Activated gamma-delta T cell (primary cell): ENCODE data around the gene MGLL.

Experiments
- DNase-seq: peaks from one replicate; lab custom pipeline; 2025; lab: John Stamatoyannopoulos, UW

The MGLL gene

DNA sequence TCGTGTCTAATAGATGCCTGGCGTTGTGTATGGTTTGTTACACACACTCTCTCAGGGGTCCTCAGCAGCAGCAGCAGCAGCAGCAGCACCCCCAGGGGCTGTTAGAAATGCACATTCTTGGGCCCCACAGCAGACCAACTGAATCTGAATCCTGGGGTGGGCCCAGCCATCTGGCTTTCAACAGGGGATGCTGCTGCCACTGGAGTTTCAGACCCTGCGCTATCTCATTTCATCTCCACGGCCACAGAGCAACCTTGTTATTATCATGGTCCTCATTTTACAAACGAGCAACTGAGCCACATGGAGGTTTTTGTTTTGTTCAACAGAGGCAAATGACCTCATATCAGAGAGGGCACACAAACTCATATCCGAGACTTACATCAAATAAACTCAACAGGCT is 47.7 kb downstream of the MGLL start:
- no peak for DNase-seq

DNA sequence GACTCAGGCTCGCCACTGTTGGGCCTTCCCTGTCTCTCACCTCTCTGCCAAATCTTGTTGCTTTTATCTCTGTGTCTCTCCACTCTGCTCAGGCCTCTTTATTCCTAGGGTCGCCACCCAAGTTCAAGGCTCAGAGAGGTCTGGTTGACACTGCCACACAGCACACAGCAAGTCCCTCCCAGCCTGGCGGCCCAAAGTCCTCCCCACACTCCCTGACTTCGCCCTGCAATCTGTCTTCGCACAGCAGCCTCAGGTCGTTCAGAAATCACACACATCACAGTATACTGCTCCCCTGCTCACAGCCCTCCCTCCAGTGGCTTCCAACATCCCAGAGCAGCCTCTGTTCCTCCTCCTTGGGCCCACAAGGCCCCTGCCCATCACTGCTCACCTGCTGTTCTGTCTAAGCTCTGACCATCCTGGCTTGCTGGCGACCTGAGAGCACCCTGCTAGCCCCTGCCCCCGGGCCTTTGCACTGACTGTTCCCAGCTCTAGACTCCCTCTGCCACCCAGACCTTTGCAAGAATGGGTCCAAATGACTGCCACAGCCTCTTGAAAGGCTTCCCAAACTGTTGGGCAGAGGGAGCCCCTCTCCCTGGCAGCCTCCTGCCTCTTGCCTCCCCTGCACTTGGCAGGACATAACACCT is 48.4 kb downstream of the MGLL start:
- no peak for DNase-seq

DNA sequence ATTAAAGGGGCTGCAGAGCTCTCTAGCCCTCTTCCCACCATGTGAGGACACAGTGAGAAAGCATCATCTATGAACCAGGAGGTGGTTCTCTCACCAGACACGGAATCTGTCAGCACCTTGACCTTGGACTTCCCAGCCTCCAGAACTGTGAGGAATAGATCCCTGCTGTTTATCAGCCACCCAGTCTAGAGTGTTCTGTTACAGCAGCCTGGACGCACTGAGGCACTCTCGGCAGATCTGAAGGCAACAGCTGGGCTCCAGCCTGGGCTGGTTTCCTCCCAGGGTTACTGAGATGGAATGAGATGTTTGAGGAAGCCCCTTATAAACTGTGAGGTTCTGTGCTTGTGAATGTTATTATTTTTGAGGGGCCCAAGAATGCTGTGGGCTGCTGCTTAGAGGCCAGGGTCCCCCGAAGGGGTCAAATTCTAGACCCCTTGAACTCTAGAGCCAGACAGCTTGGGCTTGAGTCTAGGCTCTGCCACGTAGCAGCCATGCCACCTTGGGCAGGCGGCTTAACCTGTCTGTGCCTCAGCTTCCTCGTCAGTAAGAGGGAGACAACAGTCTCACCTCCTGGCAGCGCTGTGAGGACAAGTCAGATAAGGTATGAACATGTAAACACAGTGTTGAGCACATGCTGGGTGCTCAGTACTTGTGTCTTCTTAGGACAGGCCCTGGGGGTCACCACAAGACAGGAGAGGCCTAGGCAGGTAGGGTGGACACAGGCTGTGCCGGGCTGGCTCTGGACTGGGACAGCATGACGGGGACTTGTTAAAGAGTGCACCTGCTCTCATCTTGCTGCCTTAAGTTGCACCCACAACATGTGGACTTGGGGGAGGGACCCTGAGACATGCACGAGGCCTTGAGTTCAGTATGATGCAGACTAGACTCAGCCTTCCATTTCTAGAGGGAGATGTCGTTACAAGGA is 49.2 kb downstream of the MGLL start:
- no peak for DNase-seq

DNA sequence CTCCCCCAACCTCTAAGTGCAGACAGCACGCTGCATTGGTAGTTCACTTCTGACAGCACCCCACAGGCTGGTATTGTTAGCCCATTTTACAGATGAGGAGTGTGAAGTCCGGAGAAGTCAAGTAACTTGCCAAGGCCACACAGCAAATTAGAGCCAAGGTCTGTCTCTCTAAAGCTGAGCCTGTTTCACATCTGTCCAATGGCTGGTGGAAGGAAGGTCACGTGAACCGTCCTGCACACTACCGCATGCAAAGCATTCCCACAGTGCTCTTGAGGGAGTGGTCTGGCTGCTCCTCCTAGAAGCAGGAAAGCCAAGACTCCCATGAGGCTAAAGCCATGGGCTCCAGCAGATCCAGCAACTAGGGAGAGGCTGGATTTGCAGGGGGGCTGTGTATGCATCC is 50.0 kb downstream of the MGLL start:
- no peak for DNase-seq

DNA sequence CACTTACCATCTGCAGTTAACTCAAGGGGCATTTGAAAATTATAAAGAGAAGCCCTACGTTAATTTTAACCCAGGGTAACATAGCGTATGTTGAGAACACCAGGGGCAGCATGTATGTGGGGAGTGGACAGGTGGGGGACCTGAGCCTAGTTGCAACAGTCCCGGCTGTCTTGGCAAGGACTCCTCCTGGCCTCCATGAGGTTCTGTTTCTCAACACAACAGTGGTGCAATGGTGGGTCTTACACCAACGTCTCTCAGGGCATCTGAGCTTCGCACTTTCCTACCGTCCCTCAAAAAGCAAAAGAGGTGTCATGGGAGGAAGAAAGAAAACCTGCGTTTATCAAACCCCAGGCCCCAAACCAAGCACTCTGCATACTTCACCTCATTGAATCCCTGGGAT is 50.6 kb downstream of the MGLL start:
- DNase-seq: no peak

DNA sequence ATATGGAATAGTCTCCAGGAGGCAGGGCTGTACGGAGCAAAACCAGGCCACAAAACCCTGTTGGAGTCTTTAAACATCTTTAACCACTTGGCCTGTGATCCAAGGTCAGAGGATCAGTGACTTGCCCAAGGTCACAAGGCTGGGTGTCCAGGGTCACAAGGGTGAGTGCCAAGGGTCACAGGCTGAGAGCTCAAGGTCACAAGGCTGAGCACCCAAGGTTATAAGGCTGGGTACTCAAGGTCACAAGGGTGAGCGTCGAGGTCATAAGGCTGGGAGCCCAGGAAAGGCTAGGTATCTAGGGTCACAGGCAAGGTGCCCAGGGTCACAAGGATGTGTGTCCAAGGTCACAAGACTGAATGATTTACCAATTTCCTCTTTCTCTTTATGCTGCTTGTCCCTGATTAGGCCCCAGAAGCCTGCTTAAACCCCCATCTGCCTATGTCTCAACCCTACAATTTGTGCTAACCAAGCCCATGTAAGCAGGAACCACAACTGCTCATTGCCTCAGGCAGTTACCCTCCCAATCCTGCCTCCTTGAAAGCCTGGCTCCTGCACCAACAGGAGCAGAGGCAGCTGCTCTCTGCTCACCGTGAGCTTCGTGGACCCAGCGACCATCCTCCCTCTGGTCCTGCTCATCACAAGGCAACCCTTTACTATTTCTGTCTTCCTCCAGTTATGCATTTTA is 51.5 kb downstream of the MGLL start:
- DNase-seq: no peak

DNA sequence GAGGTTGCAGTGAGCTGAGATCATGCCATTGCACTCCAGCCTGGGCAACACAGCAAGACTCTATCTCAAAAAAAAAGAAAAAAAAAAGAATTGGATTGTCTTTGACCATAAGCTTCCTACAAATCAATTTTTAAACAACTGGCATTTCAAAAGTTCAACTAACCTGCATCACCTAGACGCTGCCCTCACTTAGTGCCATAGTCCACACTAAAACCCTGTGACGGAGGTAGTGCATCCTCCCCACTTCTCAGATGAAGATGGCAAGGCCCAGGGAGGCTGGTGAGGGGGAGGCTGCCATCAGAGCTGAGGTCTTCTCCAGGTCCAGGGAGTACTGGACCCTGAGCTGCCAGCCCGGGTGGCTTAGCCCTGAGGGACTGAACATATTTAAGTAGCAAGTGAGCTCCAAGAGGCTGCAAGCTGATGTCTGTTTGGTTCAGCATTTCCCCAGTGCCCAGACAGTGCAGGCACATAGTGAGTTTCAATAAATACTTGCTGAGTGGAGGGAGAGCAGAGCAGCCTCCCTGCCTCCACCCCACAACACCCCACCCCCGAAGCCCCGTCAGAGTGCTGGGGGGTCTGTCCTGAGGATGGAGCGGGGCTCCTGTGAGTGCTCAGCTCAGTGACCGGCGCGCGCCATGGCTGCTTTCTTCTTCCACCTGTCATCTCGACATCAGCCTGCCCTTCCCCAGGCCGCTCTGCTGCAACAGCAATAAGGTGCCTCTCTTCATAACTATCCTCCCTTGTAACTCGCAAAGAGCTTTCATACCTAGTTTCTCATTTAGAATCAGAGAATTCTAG is 52.8 kb downstream of the MGLL start:
- no peak for DNase-seq

DNA sequence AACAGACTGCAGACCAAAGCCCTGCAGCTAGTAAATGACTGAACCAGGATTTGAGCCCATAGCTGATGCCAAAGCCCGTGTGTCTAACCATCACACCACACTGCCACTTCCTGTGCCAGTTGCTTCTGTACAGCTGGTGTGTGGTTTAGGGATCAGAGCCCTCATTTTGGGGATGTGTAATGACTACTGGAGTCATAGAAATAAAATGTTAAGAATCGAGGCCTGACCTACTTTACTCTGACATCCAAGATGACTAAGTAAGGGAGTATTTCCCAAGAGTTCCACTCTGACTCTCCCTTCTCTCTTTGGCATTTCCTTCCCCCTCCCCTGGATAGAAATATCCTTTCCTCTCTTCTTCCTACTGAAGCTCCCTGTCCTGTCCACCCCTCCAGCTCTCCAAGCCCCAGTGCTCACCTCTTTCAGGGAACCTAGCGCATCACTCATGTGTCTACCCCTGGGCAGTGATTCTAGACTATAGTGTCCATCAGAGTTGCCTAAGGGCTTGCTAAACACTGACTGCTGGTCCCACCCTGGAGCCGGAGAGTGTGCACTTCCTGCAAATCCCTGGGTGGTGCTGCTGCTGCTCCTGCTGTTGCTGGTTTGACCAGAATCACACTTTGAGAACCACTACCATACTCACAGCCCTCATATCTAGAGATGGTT is 53.8 kb downstream of the MGLL start:
- DNase-seq: no peak

GRCh38 chr3:127767126-127767525 is 55.2 kb downstream of the MGLL start:
- DNase-seq: no peak

DNA sequence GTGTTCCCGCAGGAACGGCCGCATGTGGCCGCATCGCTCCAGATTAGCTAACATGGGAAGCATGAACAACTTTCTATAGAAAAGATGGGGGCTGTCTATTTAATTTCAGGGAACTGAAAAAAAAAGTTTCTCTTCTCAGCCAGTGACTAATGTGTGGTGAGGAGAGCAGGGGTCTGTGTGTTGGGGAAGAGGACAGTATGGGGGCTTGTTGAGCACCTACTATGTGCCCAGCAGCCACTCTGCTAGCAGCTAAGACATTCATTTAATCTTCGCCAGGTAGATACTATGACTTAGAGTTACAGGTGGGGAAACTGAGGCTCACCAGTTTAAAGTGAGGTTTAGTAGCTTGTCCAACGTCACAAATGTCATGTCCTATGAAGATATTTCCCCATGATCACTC is 56.6 kb downstream of the MGLL start:
- DNase-seq: no peak

GRCh38 chr3:127764841-127765362 is 57.4 kb downstream of the MGLL start:
- DNase-seq: no peak

GRCh38 chr3:127764301-127764700 is 58.0 kb downstream of the MGLL start:
- no peak for DNase-seq

- DNase-seq: no peak
These were observed 58.5 kb downstream of the MGLL start for GRCh38 chr3:127763816-127764215.

- DNase-seq: no peak
These were observed 59.0 kb downstream of the MGLL start for GRCh38 chr3:127763337-127763736.

GRCh38 chr3:127762787-127763105 is 59.6 kb downstream of the MGLL start:
- DNase-seq: no peak

- no peak for DNase-seq
These were observed 60.1 kb downstream of the MGLL start for GRCh38 chr3:127762077-127762786.

- no peak for DNase-seq
These were observed 60.9 kb downstream of the MGLL start for GRCh38 chr3:127761441-127761801.

- no peak for DNase-seq
These were observed 61.4 kb downstream of the MGLL start for GRCh38 chr3:127760791-127761440.

DNA sequence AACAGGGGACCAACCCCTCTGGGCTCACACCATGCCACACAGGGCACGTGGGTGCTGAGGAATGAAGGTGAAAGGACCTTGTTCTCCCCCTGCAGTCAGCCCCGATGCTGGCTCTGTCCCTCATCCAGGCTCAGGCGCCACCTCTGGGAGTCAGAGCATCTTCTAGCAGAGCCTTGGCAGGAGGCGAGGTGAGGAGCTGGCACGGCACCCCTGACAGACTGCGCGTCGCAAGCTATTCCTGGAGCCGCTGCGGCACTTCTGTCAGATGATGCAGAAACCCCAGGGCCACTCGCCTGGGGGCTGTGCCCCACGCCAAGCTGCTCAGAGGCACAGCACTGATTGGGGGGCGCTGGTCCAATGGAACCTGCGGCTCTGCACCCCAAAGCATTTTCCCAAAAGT is 62.0 kb downstream of the MGLL start:
- DNase-seq: no peak

DNA sequence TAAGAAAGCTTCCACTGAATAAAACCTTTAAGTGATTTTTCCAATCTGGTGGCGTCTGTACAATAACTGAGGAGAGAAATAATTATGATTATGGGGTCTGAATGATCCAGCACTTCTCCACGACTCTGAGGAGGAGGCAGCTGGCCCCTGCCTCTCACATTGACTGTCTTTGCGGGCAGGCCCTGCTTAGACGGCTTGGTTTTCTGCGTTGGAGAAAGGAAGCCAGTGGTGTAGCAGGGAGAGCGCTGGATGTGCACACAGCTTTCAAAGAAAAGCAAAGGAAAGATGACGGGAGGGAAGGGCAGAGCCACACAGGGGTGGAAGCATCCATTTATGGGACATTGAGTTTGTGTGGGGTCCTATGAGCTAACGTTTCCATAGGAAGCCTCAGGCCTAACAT is 62.5 kb downstream of the MGLL start:
- DNase-seq: no peak
